HG02973 (cell line): ENCODE data around the gene CD4.
A peak's percentile ranks its signal among the peaks of the same experiment; 100 is the strongest.
"Not testable (repeated sequence)": the region's sequence is repeated elsewhere in the genome, so short reads cannot be mapped to it uniquely, and the experiment has no call there.

ENCODE experiments used
- ATAC-seq: cut with Tn5 transposase; IDR thresholded peaks from one replicate; pipeline ENCODE4 v1.9.1; 2021; ENCODE audit warnings: moderate library complexity; ENCODE audit not compliant: unreplicated experiment

The CD4 gene

GRCh38 chr12:6788972-6789924 is at the start of gene CD4:
Gene CD4, plus strand, starts transcription at chr12:6789528. Its CDS starts 10,611 bp downstream, at chr12:6800139.
- no peak for ATAC-seq

- ATAC-seq: not testable (repeated sequence)
These were observed 47.2 kb upstream of the CD4 start for GRCh38 chr12:6742080-6742479.

- no peak for ATAC-seq
These were observed 46.5 kb upstream of the CD4 start for GRCh38 chr12:6742834-6743233.

- ATAC-seq: not testable (repeated sequence)
These were observed 46.0 kb upstream of the CD4 start for GRCh38 chr12:6743300-6743699.

- no peak for ATAC-seq
These were observed 43.4 kb upstream of the CD4 start for GRCh38 chr12:6745741-6746525.

- ATAC-seq: no peak
These were observed 42.1 kb upstream of the CD4 start for GRCh38 chr12:6747216-6747615.

GRCh38 chr12:6748761-6749160 is 40.6 kb upstream of the CD4 start:
- ATAC-seq: no peak

- ATAC-seq: no peak
These were observed 38.8 kb upstream of the CD4 start for GRCh38 chr12:6750506-6750905.

- no peak for ATAC-seq
These were observed 37.6 kb upstream of the CD4 start for GRCh38 chr12:6751767-6752166.

- no peak for ATAC-seq
These were observed 37.0 kb upstream of the CD4 start for GRCh38 chr12:6752167-6752920.

GRCh38 chr12:6752921-6753771 is 36.2 kb upstream of the CD4 start, which contains the start of gene MLF2:
Gene MLF2, minus strand, starts transcription at chr12:6753141. Its CDS starts 807 bp downstream, at chr12:6752334.
- peak; percentile 85 for ATAC-seq

- no peak for ATAC-seq
These were observed 35.5 kb upstream of the CD4 start for GRCh38 chr12:6753772-6754356.

- ATAC-seq: no peak
These were observed 34.9 kb upstream of the CD4 start for GRCh38 chr12:6754411-6754810.

- no peak for ATAC-seq
These were observed 32.2 kb upstream of the CD4 start for GRCh38 chr12:6757028-6757690.

GRCh38 chr12:6758506-6759095 is 30.7 kb upstream of the CD4 start:
- ATAC-seq: no peak

GRCh38 chr12:6759741-6760140 is 29.6 kb upstream of the CD4 start:
- ATAC-seq: no peak

- ATAC-seq: no peak
These were observed 25.9 kb upstream of the CD4 start for GRCh38 chr12:6763380-6763779.

- ATAC-seq: peak; percentile 66
These were observed 25.1 kb upstream of the CD4 start for GRCh38 chr12:6764011-6764828.
